SK-N-SH treated with all-trans-retinoic acid at 6 μM for 48 hours (cell line): ENCODE data around the gene ZNF33A.

Experiments
- BACH2 ChIP-seq: fragments of 250-450 bp; sonication (Bioruptor Pico); IDR thresholded peaks from 2 replicates; pipeline ENCODE4 v1.9.0; 2021; ENCODE audit warnings: mild to moderate bottlenecking, borderline replicate concordance
- CSDC2 ChIP-seq: fragments of 250-450 bp; sonication (Bioruptor Pico); IDR thresholded peaks from 2 replicates; pipeline ENCODE4 v1.5.0; 2020; ENCODE audit warnings: mild to moderate bottlenecking, moderate library complexity
- ESRRG ChIP-seq: fragments of 250-450 bp; sonication (Bioruptor Pico); IDR thresholded peaks from 2 replicates; pipeline ENCODE4 v1.6.1; 2021; ENCODE audit warnings: mild to moderate bottlenecking
- ISL1 ChIP-seq: fragments of 250-450 bp; sonication (Bioruptor Pico); IDR thresholded peaks from 2 replicates; pipeline ENCODE4 v2.1.2; 2022; ENCODE audit warnings: mild to moderate bottlenecking, moderate library complexity
- RARB ChIP-seq: fragments of 250-450 bp; sonication (Bioruptor Pico); IDR thresholded peaks from 2 replicates; pipeline ENCODE4 v1.8.0; 2021; ENCODE audit warnings: mild to moderate bottlenecking, moderate library complexity
- TOX ChIP-seq: fragments of 250-450 bp; sonication (Bioruptor Pico); IDR thresholded peaks from 2 replicates; pipeline ENCODE4 v1.8.0; 2021; ENCODE audit warnings: mild to moderate bottlenecking, moderate library complexity, borderline replicate concordance
- ZFP30 ChIP-seq: fragments of 450-650 bp; formaldehyde crosslinking; IDR thresholded peaks from 2 replicates; pipeline ENCODE4 v1.5.0; 2022; ENCODE audit warnings: mild to moderate bottlenecking, moderate library complexity
- ZNF565 ChIP-seq: fragments of 450-650 bp; formaldehyde crosslinking; conservative IDR thresholded peaks from 2 replicates; pipeline ENCODE4 v1.5.0; 2020; ENCODE audit warnings: low read depth, mild to moderate bottlenecking, moderate library complexity
- ZNF70 ChIP-seq: fragments of 450-650 bp; formaldehyde crosslinking; IDR thresholded peaks from 2 replicates; pipeline ENCODE4 v1.5.0; 2020; ENCODE audit warnings: mild to moderate bottlenecking, moderate library complexity
- ZNF8 ChIP-seq: fragments of 450-650 bp; formaldehyde crosslinking; IDR thresholded peaks from 2 replicates; pipeline ENCODE4 v1.5.0; 2020; ENCODE audit warnings: mild to moderate bottlenecking, moderate library complexity
- TF ChIP-seq, protein P1 (sequence below): fragments of 250-450 bp; sonication (Bioruptor Pico); IDR thresholded peaks from 2 replicates; pipeline ENCODE4 v1.8.0; 2020; ENCODE audit warnings: mild to moderate bottlenecking, moderate library complexity, borderline replicate concordance
- TF ChIP-seq, protein P2 (sequence below): fragments of 250-450 bp; sonication (Bioruptor Pico); IDR thresholded peaks from 2 replicates; pipeline ENCODE4 v1.5.1; 2021; ENCODE audit warnings: mild to moderate bottlenecking, moderate library complexity

- TF ChIP-seq ISL1 (CRISPR knock-in tag) (no peak), ZNF70 (CRISPR knock-in tag) (no peak), CSDC2 (no peak), ESRRG (CRISPR knock-in tag) (no peak), RARB (CRISPR knock-in tag) (no peak), ZNF8 (CRISPR knock-in tag) (no peak), ZFP30 (CRISPR knock-in tag) (no peak), TOX (no peak), BACH2 (no peak), ZNF565 (no peak)
- TF ChIP-seq, protein P1, sequence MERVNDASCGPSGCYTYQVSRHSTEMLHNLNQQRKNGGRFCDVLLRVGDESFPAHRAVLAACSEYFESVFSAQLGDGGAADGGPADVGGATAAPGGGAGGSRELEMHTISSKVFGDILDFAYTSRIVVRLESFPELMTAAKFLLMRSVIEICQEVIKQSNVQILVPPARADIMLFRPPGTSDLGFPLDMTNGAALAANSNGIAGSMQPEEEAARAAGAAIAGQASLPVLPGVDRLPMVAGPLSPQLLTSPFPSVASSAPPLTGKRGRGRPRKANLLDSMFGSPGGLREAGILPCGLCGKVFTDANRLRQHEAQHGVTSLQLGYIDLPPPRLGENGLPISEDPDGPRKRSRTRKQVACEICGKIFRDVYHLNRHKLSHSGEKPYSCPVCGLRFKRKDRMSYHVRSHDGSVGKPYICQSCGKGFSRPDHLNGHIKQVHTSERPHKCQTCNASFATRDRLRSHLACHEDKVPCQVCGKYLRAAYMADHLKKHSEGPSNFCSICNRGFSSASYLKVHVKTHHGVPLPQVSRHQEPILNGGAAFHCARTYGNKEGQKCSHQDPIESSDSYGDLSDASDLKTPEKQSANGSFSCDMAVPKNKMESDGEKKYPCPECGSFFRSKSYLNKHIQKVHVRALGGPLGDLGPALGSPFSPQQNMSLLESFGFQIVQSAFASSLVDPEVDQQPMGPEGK (CRISPR knock-in tag) = no peak
- TF ChIP-seq, protein P2, sequence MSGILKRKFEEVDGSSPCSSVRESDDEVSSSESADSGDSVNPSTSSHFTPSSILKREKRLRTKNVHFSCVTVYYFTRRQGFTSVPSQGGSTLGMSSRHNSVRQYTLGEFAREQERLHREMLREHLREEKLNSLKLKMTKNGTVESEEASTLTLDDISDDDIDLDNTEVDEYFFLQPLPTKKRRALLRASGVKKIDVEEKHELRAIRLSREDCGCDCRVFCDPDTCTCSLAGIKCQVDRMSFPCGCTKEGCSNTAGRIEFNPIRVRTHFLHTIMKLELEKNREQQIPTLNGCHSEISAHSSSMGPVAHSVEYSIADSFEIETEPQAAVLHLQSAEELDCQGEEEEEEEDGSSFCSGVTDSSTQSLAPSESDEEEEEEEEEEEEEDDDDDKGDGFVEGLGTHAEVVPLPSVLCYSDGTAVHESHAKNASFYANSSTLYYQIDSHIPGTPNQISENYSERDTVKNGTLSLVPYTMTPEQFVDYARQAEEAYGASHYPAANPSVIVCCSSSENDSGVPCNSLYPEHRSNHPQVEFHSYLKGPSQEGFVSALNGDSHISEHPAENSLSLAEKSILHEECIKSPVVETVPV (CRISPR knock-in tag) = no peak
Observed at GRCh38 chr10:38007551-38007950, 2.9 kb upstream of the ZNF33A start.
